IMR-90 (cell line): ENCODE results near the gene KMT2E. TPM values are rescaled to one million over a fixed set of nuclear protein-coding genes. Genes with fewer than 3 reads are reported as not detected.

Experiments used
- ATAC-seq: fragments of 200-7000 bp; cut with Tn5 transposase; 2 replicates; pipeline ENCODE4 v1.9.1; 2020; ENCODE audit warnings: low read depth, mild to moderate bottlenecking, moderate library complexity
- BruUV-seq: library from RNA; stranded (reverse); fragments of 400-500 nt; replicated peaks from 2 replicates; lab custom pipeline; 2021; lab: Mats Ljungman, UMichigan
- CTCF ChIA-PET: fragments of 300-600 bp; formaldehyde crosslinking; extraction: SDS; loops from one replicate; lab custom pipeline; 2021; ENCODE audit warnings: antibody characterized with exemption; lab: Yijun Ruan, JAX
- POLR2A ChIA-PET: fragments of 300-600 bp; sonication (Branson Sonifier 250); formaldehyde crosslinking; loops from one replicate; lab custom pipeline; 2022; ENCODE audit warnings: antibody characterized with exemption; ENCODE audit not compliant: unreplicated experiment; lab: Charles Lee
- DNase-seq: peaks from one replicate; pipeline ENCODE4 v3.0.0; 2013
- H2AFZ ChIP-seq: replicated peaks from 2 replicates; pipeline ENCODE3; 2013; ENCODE audit warnings: low read length, mild to moderate bottlenecking; ENCODE audit not compliant: poor library complexity
- H2AK5ac ChIP-seq: 2 replicates; pipeline ENCODE4 v1.6.1; 2013; ENCODE audit warnings: low read depth, low read length, inconsistent platforms
- H2AK9ac ChIP-seq: replicated peaks from 2 replicates; pipeline ENCODE3; 2013; ENCODE audit warnings: mild to moderate bottlenecking, low read depth, low read length, moderate library complexity; ENCODE audit not compliant: poor library complexity
- H2BK120ac ChIP-seq: 2 replicates; pipeline ENCODE4 v1.6.1; 2013; ENCODE audit warnings: low read depth, low read length, inconsistent platforms
- H2BK15ac ChIP-seq: 3 replicates; pipeline ENCODE4 v1.6.1; 2013; ENCODE audit warnings: low read depth, low read length, inconsistent platforms
- H2BK20ac ChIP-seq: 2 replicates; pipeline ENCODE4 v1.6.1; 2013; ENCODE audit warnings: low read depth, mild to moderate bottlenecking, inconsistent platforms, low read length, moderate library complexity
- H2BK5ac ChIP-seq: 2 replicates; pipeline ENCODE4 v1.6.1; 2013; ENCODE audit warnings: mild to moderate bottlenecking, low read depth, low read length, inconsistent platforms; ENCODE audit not compliant: poor library complexity, severe bottlenecking
- H3K14ac ChIP-seq: replicated peaks from 2 replicates; pipeline ENCODE4 v1.6.1; 2013; ENCODE audit warnings: low read depth, low read length, inconsistent platforms
- H3K18ac ChIP-seq: 2 replicates; pipeline ENCODE4 v1.6.1; 2013; ENCODE audit warnings: low read depth, low read length, control low read depth
- H3K23ac ChIP-seq: 2 replicates; pipeline ENCODE4 v1.6.1; 2013; ENCODE audit warnings: low read depth, low read length, inconsistent platforms
- H3K27ac ChIP-seq: 2 replicates; pipeline ENCODE4 v1.5.1; 2013; ENCODE audit warnings: mild to moderate bottlenecking, control low read depth, low read length; ENCODE audit not compliant: insufficient read depth
- H3K27me3 ChIP-seq: 2 replicates; pipeline ENCODE4 v1.6.1; 2013; ENCODE audit warnings: low read length; ENCODE audit not compliant: control insufficient read depth, insufficient read depth
- H3K36me3 ChIP-seq: 2 replicates; pipeline ENCODE4 v1.6.1; 2013; ENCODE audit warnings: low read length, mixed read lengths; ENCODE audit not compliant: control insufficient read depth, insufficient read depth
- H3K4ac ChIP-seq: 2 replicates; pipeline ENCODE4 v1.6.1; 2013; ENCODE audit warnings: low read depth, low read length, inconsistent platforms
- H3K4me1 ChIP-seq: 2 replicates; pipeline ENCODE4 v1.6.1; 2013; ENCODE audit warnings: low read length, mixed read lengths; ENCODE audit not compliant: control insufficient read depth, insufficient read depth
- H3K4me2 ChIP-seq: 2 replicates; pipeline ENCODE4 v1.6.1; 2013; ENCODE audit warnings: low read depth, mild to moderate bottlenecking, control low read depth, low read length, moderate library complexity
- H3K4me3 ChIP-seq: 2 replicates; pipeline ENCODE4 v1.5.1; 2013; ENCODE audit warnings: low read depth, mild to moderate bottlenecking, control low read depth, low read length, moderate library complexity; ENCODE audit not compliant: insufficient read depth
- H3K56ac ChIP-seq: 2 replicates; pipeline ENCODE4 v1.6.1; 2013; ENCODE audit warnings: low read length, inconsistent platforms; ENCODE audit not compliant: insufficient read depth; ENCODE audit errors: extremely low read depth
- H3K79me1 ChIP-seq, 2 experiments: 2 replicates each; pipeline ENCODE4 v1.6.1; 2013; ENCODE audit warnings: low read length in 2 of 2, inconsistent platforms in 1 of 2, low read depth in 1 of 2
- H3K9ac ChIP-seq: 2 replicates; pipeline ENCODE4 v1.6.1; 2013; ENCODE audit warnings: low read depth, low read length, control low read depth
- H3K9me1 ChIP-seq: 2 replicates; pipeline ENCODE4 v1.6.1; 2013; ENCODE audit warnings: low read length, inconsistent platforms; ENCODE audit not compliant: insufficient read depth
- H3K9me3 ChIP-seq: 2 replicates; pipeline ENCODE4 v1.6.1; 2013; ENCODE audit warnings: low read length; ENCODE audit not compliant: control insufficient read depth, insufficient read depth
- H4K20me1 ChIP-seq: 2 replicates; pipeline ENCODE4 v1.6.1; 2013; ENCODE audit warnings: low read length, inconsistent platforms; ENCODE audit not compliant: insufficient read depth
- H4K5ac ChIP-seq: 2 replicates; pipeline ENCODE4 v1.6.1; 2013; ENCODE audit warnings: mild to moderate bottlenecking, low read depth, low read length, control low read depth
- H4K8ac ChIP-seq, 2 experiments: 2 replicates each; pipeline ENCODE4 v1.6.1; 2013; ENCODE audit warnings: low read depth in 2 of 2, low read length in 2 of 2, control low read depth in 1 of 2, inconsistent platforms in 1 of 2
- H4K91ac ChIP-seq: 2 replicates; pipeline ENCODE4 v1.6.1; 2013; ENCODE audit warnings: low read depth, low read length, inconsistent platforms; ENCODE audit not compliant: insufficient read depth
- CHD1 ChIP-seq: IDR thresholded peaks from 2 replicates; pipeline ENCODE4 v1.6.1; 2012; ENCODE audit warnings: low read depth, low read length, improper control_type of control experiment
- FOS ChIP-seq: fragments of 150-350 bp; IDR thresholded peaks from 2 replicates; pipeline ENCODE4 v1.6.1; 2016; ENCODE audit warnings: low read depth, low read length
- MAFK ChIP-seq: IDR thresholded peaks from 2 replicates; pipeline ENCODE4 v1.6.1; 2012; ENCODE audit warnings: low read depth, low read length, improper control_type of control experiment
- WGBS, 2 experiments: methylation state at CpG; one replicate each; pipeline versions ENCODE4 v1.1.5 to v1.1.7; 2013; ENCODE audit warnings: missing lambda C conversion rate in 2 of 2; ENCODE audit not compliant: insufficient read length in 1 of 2; ENCODE audit errors: extremely low coverage in 2 of 2; 5-methylcytosine and 5-hydroxymethylcytosine counted together
- dilution Hi-C: fragments of 300-500 bp; cut with HindIII; formaldehyde crosslinking; loops from one replicate; pipeline ENCODE4 v1.14.3; 2018; ENCODE audit warnings: low sequenced_read_pairs; ENCODE audit not compliant: unreplicated experiment
- in situ Hi-C: fragments of 300-500 bp; cut with MboI; formaldehyde crosslinking; loops from 3 replicates; pipeline ENCODE4 v1.14.3; 2019; ENCODE audit warnings: low sequenced_read_pairs, inconsistent platforms, mixed read lengths
- intact Hi-C: fragments of 100-400 bp; cut with micrococcal nuclease; formaldehyde crosslinking; loops from 2 replicates; pipeline ENCODE4 v1.10.0; 2022
- polyA plus RNA-seq, 3 experiments: library from polyadenylated mRNA; depleted of rRNA; stranded (reverse); fragments of >200 nt; gene quantifications; 2 replicates each; pipeline ENCODE4 v1.2.3, GENCODE V29; 2012; ENCODE audit warnings: low replicate concordance in 1 of 3
- total RNA-seq: library from RNA; depleted of rRNA; stranded (reverse); fragments of >200 nt; gene quantifications from 2 replicates; pipeline ENCODE4 v1.2.3, GENCODE V29; 2012

KMT2E gene
- total and polyA plus RNA-seq, 2 of the 4 experiments (the other 2 are of a cell fraction), result 16.8 to 79.2 TPM

GRCh38 chr7:105011831-105012502 is 2.0 kb upstream of the KMT2E start:
- ChIA-PET POLR2A (interaction anchor here (0.6 kb wide), 4 partner anchors 56 to 1018 kb away, joined by 4 to 18 read pairs (median 7); no protein-coding TSS in a partner anchor), CTCF (interaction anchor here (0.6 to 1.0 kb wide), 2 partner anchors 31 to 47 kb away, joined by 4 to 6 read pairs; no protein-coding TSS in a partner anchor)
- peaks cover 48% of the 10 kb centered on the region for H4K20me1 ChIP-seq
- H2BK5ac ChIP-seq, result peak overlapping the region; percentile 92
- peak overlapping the region; percentile 93 for H2AK5ac ChIP-seq
- no peaks in the 10 kb centered on the region for H3K27me3 ChIP-seq
- peak overlapping the region; percentile 92 for H3K4me3 ChIP-seq
- peaks cover 4% of the 10 kb centered on the region; the same call in 1 of the 2 replicates for H3K9me1 ChIP-seq
- in situ Hi-C loops (no loop called here), intact Hi-C loops (loop anchor here (2.0 kb wide), 1 partner anchor 67 kb away; no protein-coding TSS in a partner anchor), dilution Hi-C loops (no loop called here)
- WGBS, 2 experiments, result no CpG with 5 or more reads among the region's 21 CpGs
- H3K23ac ChIP-seq, result peak overlapping the region; percentile 93
- H3K4me2 ChIP-seq, result peak overlapping the region; percentile 98
- H4K8ac ChIP-seq, result peak overlapping the region; percentile 94 to 100
- H3K27ac ChIP-seq, result peak overlapping the region; percentile 91
- H3K18ac ChIP-seq, result peak overlapping the region; percentile 81
- peaks cover 0 to 24% of the 10 kb centered on the region in 2 experiments; a peak in 2 of 4 replicates for H3K79me1 ChIP-seq
- H2BK20ac ChIP-seq, result 0 out of 2 replicates have a peak overlapping the region, but pooled peaks have one; percentile 27
- peak overlapping the region; percentile 100 for H2AK9ac ChIP-seq
- ATAC-seq, result no peak
- H3K4me1 ChIP-seq, result peaks cover 1% of the 10 kb centered on the region; the same call in 1 of the 2 replicates
- H4K91ac ChIP-seq, result peak overlapping the region; percentile 97
- TSS peak; percentile 23 for BruUV-seq
- peaks cover 5% of the 10 kb centered on the region; the same call in 1 of the 2 replicates for H3K36me3 ChIP-seq
- H3K4ac ChIP-seq, result peak overlapping the region; percentile 97
- peak overlapping the region; percentile 85 for H2BK120ac ChIP-seq
- no peak for DNase-seq
- peak overlapping the region; percentile 81 for H4K5ac ChIP-seq
- peak overlapping the region; percentile 84; the same call in 1 of the 3 replicates for H2BK15ac ChIP-seq
- peak overlapping the region; percentile 96 for H3K14ac ChIP-seq
- no peak for TF ChIP-seq FOS
- peak; percentile 91; the same call in 1 of the 2 replicates for TF ChIP-seq CHD1
- no peak for TF ChIP-seq MAFK
- peak overlapping the region; percentile 95 for H3K9ac ChIP-seq
- peak overlapping the region; percentile 93 for H2AFZ ChIP-seq
- H3K56ac ChIP-seq, result peak overlapping the region; percentile 98
- no peaks in the 10 kb centered on the region for H3K9me3 ChIP-seq
